ENCODE results near the gene CAMK1D.

The CAMK1D gene

DNA sequence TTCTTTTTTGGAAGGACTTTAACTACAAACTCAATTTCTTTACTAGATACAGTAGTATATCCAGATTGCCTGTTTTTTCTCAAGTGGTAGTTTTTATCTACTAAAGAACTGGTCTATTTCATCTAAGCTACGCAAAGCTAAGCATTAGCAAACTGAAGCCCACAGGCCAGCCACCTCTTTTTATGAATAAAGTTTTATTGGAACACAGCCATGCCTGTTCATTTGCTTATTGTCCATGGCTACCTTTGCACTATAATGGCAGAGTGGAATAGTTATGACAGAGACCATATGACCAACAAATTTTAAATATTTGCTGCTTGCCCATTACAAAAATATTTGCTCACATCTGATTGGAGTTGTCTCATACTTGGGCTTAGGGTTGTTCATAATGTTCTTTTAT, 168.7 kb downstream of the CAMK1D start:
- H3K9ac ChIP-seq (ENCODE audit: low read depth, low read length) = no peak overlapping the region
- H3K9me3 ChIP-seq (ENCODE audit: insufficient read depth, low read length, severe bottlenecking) = peaks cover 4% of the 10 kb centered on the region
- no peaks in the 10 kb centered on the region for H3K36me3 ChIP-seq (ENCODE audit: insufficient read depth, low read length)
- H4K20me1 ChIP-seq (ENCODE audit: insufficient read depth, low read length) = no peaks in the 10 kb centered on the region
- no peak overlapping the region for H3K4me2 ChIP-seq (ENCODE audit: insufficient read depth, low read length)
- H3K27ac ChIP-seq (ENCODE audit: low read length) = no peak overlapping the region
- H2AFZ ChIP-seq (ENCODE audit: low read depth, low read length) = no peak overlapping the region
- H3K27me3 ChIP-seq (ENCODE audit: insufficient read depth, low read length, poor library complexity) = no peaks in the 10 kb centered on the region
- ATAC-seq (ENCODE audit: insufficient read depth, low read depth) (no peak), DNase-seq (no peak)
- no peak for TF ChIP-seq EZH2 (IDR thresholded peaks at IDR 0.05; ENCODE audit: borderline replicate concordance, low read depth, low read length, severe bottlenecking)
- TF ChIP-seq, protein P1, sequence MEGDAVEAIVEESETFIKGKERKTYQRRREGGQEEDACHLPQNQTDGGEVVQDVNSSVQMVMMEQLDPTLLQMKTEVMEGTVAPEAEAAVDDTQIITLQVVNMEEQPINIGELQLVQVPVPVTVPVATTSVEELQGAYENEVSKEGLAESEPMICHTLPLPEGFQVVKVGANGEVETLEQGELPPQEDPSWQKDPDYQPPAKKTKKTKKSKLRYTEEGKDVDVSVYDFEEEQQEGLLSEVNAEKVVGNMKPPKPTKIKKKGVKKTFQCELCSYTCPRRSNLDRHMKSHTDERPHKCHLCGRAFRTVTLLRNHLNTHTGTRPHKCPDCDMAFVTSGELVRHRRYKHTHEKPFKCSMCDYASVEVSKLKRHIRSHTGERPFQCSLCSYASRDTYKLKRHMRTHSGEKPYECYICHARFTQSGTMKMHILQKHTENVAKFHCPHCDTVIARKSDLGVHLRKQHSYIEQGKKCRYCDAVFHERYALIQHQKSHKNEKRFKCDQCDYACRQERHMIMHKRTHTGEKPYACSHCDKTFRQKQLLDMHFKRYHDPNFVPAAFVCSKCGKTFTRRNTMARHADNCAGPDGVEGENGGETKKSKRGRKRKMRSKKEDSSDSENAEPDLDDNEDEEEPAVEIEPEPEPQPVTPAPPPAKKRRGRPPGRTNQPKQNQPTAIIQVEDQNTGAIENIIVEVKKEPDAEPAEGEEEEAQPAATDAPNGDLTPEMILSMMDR (IDR thresholded peaks at IDR 0.05; ENCODE audit: borderline replicate concordance, extremely low read depth, low read length, poor library complexity, severe bottlenecking) = no peak
- H3K4me1 ChIP-seq (ENCODE audit: insufficient read depth, low read length) = no peaks in the 10 kb centered on the region
- no peaks in the 10 kb centered on the region for H3K79me2 ChIP-seq (ENCODE audit: insufficient read depth, low read length)
- H3K4me3 ChIP-seq (ENCODE audit: low read depth in 1 of 2, low read length in 2 of 2) = no peak overlapping the region

DNA sequence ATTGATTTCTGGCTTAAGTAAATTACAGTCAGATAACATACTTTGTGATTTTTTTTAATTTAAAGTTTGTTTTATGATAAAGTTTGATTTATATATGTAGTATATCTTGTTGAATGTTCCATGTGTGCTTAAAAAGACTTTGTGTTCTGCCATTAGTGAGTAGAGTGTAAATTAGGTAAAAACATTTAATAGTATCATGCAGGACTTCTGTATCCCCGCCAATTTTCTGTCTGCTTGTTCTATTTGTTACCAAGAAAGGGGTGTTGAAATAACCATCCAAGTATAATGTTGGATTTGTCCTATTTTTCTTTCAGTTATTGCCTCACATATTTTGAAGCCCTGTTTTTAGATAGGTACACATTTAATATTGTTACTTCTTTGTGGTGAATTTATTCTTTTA, 172.1 kb downstream of the CAMK1D start:
- Histone ChIP-seq H3K27ac (ENCODE audit: low read length) (no peak overlapping the region), H3K4me1 (ENCODE audit: insufficient read depth, low read length) (no peaks in the 10 kb centered on the region), H3K79me2 (ENCODE audit: insufficient read depth, low read length) (no peaks in the 10 kb centered on the region), H2AFZ (ENCODE audit: low read depth, low read length) (no peak overlapping the region), H3K36me3 (ENCODE audit: insufficient read depth, low read length) (no peaks in the 10 kb centered on the region), H3K9ac (ENCODE audit: low read depth, low read length) (no peak overlapping the region), H3K27me3 (ENCODE audit: insufficient read depth, low read length, poor library complexity) (no peaks in the 10 kb centered on the region), H3K4me3 (ENCODE audit: low read depth in 1 of 2, low read length in 2 of 2) (no peak overlapping the region), H4K20me1 (ENCODE audit: insufficient read depth, low read length) (no peaks in the 10 kb centered on the region), H3K4me2 (ENCODE audit: insufficient read depth, low read length) (no peak overlapping the region), H3K9me3 (ENCODE audit: insufficient read depth, low read length, severe bottlenecking) (peaks cover 4% of the 10 kb centered on the region)
- TF ChIP-seq EZH2 (IDR thresholded peaks at IDR 0.05; ENCODE audit: borderline replicate concordance, low read depth, low read length, severe bottlenecking) = no peak
- TF ChIP-seq, protein P1 (IDR thresholded peaks at IDR 0.05; ENCODE audit: borderline replicate concordance, extremely low read depth, low read length, poor library complexity, severe bottlenecking) = no peak
- ATAC-seq (ENCODE audit: insufficient read depth, low read depth) (no peak), DNase-seq (no peak)

- Histone ChIP-seq H3K9ac (ENCODE audit: low read depth, low read length) (no peak overlapping the region), H3K27me3 (ENCODE audit: insufficient read depth, low read length, poor library complexity) (no peaks in the 10 kb centered on the region), H3K36me3 (ENCODE audit: insufficient read depth, low read length) (no peaks in the 10 kb centered on the region), H3K4me2 (ENCODE audit: insufficient read depth, low read length) (no peak overlapping the region), H3K79me2 (ENCODE audit: insufficient read depth, low read length) (no peaks in the 10 kb centered on the region), H4K20me1 (ENCODE audit: insufficient read depth, low read length) (no peaks in the 10 kb centered on the region), H3K4me3 (ENCODE audit: low read depth in 1 of 2, low read length in 2 of 2) (no peak overlapping the region), H3K27ac (ENCODE audit: low read length) (no peak overlapping the region), H2AFZ (ENCODE audit: low read depth, low read length) (no peak overlapping the region), H3K4me1 (ENCODE audit: insufficient read depth, low read length) (no peaks in the 10 kb centered on the region), H3K9me3 (ENCODE audit: insufficient read depth, low read length, severe bottlenecking) (no peaks in the 10 kb centered on the region)
- ATAC-seq (ENCODE audit: insufficient read depth, low read depth) (no peak), DNase-seq (no peak)
- TF ChIP-seq, protein P1 (IDR thresholded peaks at IDR 0.05; ENCODE audit: borderline replicate concordance, extremely low read depth, low read length, poor library complexity, severe bottlenecking) = no peak
- no peak for TF ChIP-seq EZH2 (IDR thresholded peaks at IDR 0.05; ENCODE audit: borderline replicate concordance, low read depth, low read length, severe bottlenecking)
Measured at GRCh38 chr10:12526311-12526710, 177.0 kb downstream of the CAMK1D start.

DNA sequence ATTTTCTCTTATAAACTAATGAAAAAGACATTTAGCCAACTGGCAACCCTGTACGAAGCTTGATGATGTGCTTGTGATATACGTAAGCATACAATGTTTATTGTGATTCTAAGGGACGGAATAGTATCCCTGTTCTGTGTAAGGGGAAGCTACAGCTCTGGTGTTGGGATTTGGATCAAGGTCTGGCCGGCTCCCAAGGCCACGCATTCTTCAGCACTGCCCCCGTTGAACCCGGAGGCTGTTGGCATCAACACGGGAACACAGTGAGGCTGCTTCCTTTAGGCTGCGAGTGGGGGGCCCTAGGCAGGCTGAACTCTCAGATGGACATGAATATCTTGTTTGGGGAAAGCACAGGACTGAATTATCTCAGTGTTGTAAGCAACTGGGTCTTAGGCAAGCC, 180.6 kb downstream of the CAMK1D start:
- no peaks in the 10 kb centered on the region for H3K27me3 ChIP-seq (ENCODE audit: insufficient read depth, low read length, poor library complexity)
- no peak overlapping the region for H3K4me2 ChIP-seq (ENCODE audit: insufficient read depth, low read length)
- TF ChIP-seq, protein P1 (IDR thresholded peaks at IDR 0.05; ENCODE audit: borderline replicate concordance, extremely low read depth, low read length, poor library complexity, severe bottlenecking) = no peak
- TF ChIP-seq EZH2 (IDR thresholded peaks at IDR 0.05; ENCODE audit: borderline replicate concordance, low read depth, low read length, severe bottlenecking) = no peak
- no peaks in the 10 kb centered on the region for H4K20me1 ChIP-seq (ENCODE audit: insufficient read depth, low read length)
- H3K4me3 ChIP-seq (ENCODE audit: low read depth in 1 of 2, low read length in 2 of 2) = no peak overlapping the region
- peaks cover 2% of the 10 kb centered on the region for H3K4me1 ChIP-seq (ENCODE audit: insufficient read depth, low read length)
- H3K36me3 ChIP-seq (ENCODE audit: insufficient read depth, low read length) = no peaks in the 10 kb centered on the region
- no peak for DNase-seq
- no peaks in the 10 kb centered on the region for H3K79me2 ChIP-seq (ENCODE audit: insufficient read depth, low read length)
- H3K27ac ChIP-seq (ENCODE audit: low read length) = no peak overlapping the region
- H3K9me3 ChIP-seq (ENCODE audit: insufficient read depth, low read length, severe bottlenecking) = no peaks in the 10 kb centered on the region
- no peak overlapping the region for H2AFZ ChIP-seq (ENCODE audit: low read depth, low read length)
- no peak for ATAC-seq (ENCODE audit: insufficient read depth, low read depth)
- no peak overlapping the region for H3K9ac ChIP-seq (ENCODE audit: low read depth, low read length)

All from DND-41 (cell line).